Uterus (tissue), 4 donors: ENCODE data around the gene ZC3H14. TPM values are rescaled to one million over a fixed set of nuclear protein-coding genes. Genes with fewer than 3 reads are reported as not detected.

Experiments used
- DNase-seq, 2 donors: peaks; one replicate each; pipeline ENCODE4 v3.0.0-alpha.2; 2019 to 2020
- H3K27ac ChIP-seq, 2 donors: fragments of 200-600 bp; sonication (generic); 1 replicate in 1 of 2; 2 replicates in 1 of 2; pipeline ENCODE4 v1.5.1; 2016 to 2018
- H3K27me3 ChIP-seq, 2 donors: fragments of 200-600 bp; sonication (generic); one replicate each; pipeline ENCODE4 v1.5.1; 2018 to 2019; ENCODE audit warnings: control low read depth in 1 of 2
- H3K36me3 ChIP-seq, 2 donors: fragments of 200-600 bp; sonication (generic); one replicate each; pipeline ENCODE4 v1.5.1; 2019; ENCODE audit warnings: control low read depth in 1 of 2
- H3K4me1 ChIP-seq, 2 donors: fragments of 200-600 bp; sonication (generic); one replicate each; pipeline ENCODE4 v1.5.1; 2018 to 2019; ENCODE audit warnings: control low read depth in 1 of 2
- H3K4me3 ChIP-seq, 2 donors: fragments of 200-600 bp; sonication (generic); 1 replicate in 1 of 2; 2 replicates in 1 of 2; pipeline ENCODE4 v1.5.1; 2018 to 2019; ENCODE audit warnings: mild to moderate bottlenecking in 1 of 2
- H3K9me3 ChIP-seq, 2 donors: fragments of 200-600 bp; sonication (generic); one replicate each; pipeline ENCODE4 v1.5.1; 2019; ENCODE audit warnings: control low read depth in 1 of 2
- CTCF ChIP-seq, 4 experiments: fragments of 200-600 bp in 2 of 4; fragments of 450-650 bp in 2 of 4; sonication (generic) in 2 of 4; IDR thresholded peaks; one replicate each; pipeline ENCODE4 v1.5.1; 2016 to 2019; ENCODE audit warnings: antibody characterized with exemption in 4 of 4, mild to moderate bottlenecking in 2 of 4, moderate library complexity in 1 of 4
- POLR2A ChIP-seq, 2 donors: fragments of 450-650 bp; IDR thresholded peaks; one replicate each; pipeline ENCODE4 v1.6.1; 2016; ENCODE audit warnings: antibody characterized with exemption in 2 of 2, mild to moderate bottlenecking in 1 of 2, moderate library complexity in 1 of 2
- intact Hi-C: fragments of 100-400 bp; cut with DNase I; formaldehyde crosslinking; loops from one replicate; pipeline ENCODE4 v1.15.1; 2023; ENCODE audit warnings: low total_unique reads
- small RNA-seq: library from RNA; depleted of rRNA; stranded (forward); fragments of <200 nt; gene quantifications from one replicate; pipeline ENCODE3, GENCODE V24; 2016
- total RNA-seq, 4 donors: library from RNA; depleted of rRNA in 3 of 4; stranded (reverse); fragments of >200 nt in 3 of 4; gene quantifications; one replicate each; pipeline versions ENCODE4 v1.1.0 to v1.2.4, GENCODE V29; 2014 to 2023
- donor health status: DM: yes; HTN: yes; CAD: no.

The ZC3H14 gene
- total RNA-seq, 4 donors from 2014 or later = 40.9 to 96.2 (median 69.7) TPM

DNA sequence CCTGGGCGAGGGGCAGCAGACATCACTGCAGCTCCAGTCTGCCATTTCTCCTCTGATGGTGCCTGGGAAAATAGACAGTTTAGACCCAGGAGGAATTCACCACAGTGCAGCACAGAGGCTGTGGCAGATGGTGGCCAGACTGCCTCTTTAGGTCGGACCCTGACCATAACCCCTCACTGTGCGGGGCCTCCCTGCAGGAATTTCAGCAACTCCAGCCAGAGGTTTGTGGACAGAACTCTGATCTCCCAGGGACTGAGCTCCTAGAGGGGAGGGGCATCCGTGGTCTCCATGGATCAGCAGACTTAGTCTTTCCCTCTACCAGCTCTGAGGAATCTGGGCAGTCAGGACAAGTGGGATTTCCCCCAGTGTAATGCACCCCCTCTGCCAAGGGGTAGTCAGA is 106.5 kb downstream of the ZC3H14 start:
- DNase-seq = no peak
- H3K4me3 ChIP-seq = no peak overlapping the region
- no peaks in the 10 kb centered on the region for H3K27me3 ChIP-seq
- H3K36me3 ChIP-seq = no peaks in the 10 kb centered on the region
- H3K4me1 ChIP-seq = no peaks in the 10 kb centered on the region
- H3K9me3 ChIP-seq = no peaks in the 10 kb centered on the region
- intact Hi-C loops = no loop called here
- TF ChIP-seq CTCF (IDR thresholded peaks at IDR 0.05) (no peak), POLR2A (IDR thresholded peaks at IDR 0.05) (no peak)
- no peak overlapping the region for H3K27ac ChIP-seq

Small RNA genes within 50 kb of the gene (small RNA-seq; reads per million reads assigned to genes)
- not detected for gene RNU4-22P

Other genes starting within 250 kb of the ZC3H14 start
- under 1 TPM in 1 of 4 donors, not detected in 3; 0.14 TPM for gene KCNK10, start 239.8 kb upstream of the ZC3H14 start, total RNA-seq
- 10 to 100 TPM; 21.3 to 61.8 (median 41.6) TPM for gene SPATA7, start 177.4 kb upstream of the ZC3H14 start, total RNA-seq
- gene PTPN21, start 8.0 kb upstream of the ZC3H14 start, total RNA-seq = 10 to 100 TPM in 3 of 4 donors, 1 to 10 TPM in 1; 6.5 to 37.7 (median 19.0) TPM
- gene EML5, start 229.9 kb downstream of the ZC3H14 start, total RNA-seq = 1 to 10 TPM in 3 of 4 donors, under 1 TPM in 1; 0.26 to 4.4 (median 2.9) TPM